ENCODE results near the gene PKM.
"Not testable (repeated sequence)": the region's sequence is repeated elsewhere in the genome, so short reads cannot be mapped to it uniquely, and the experiment has no call there.

PKM gene

DNA sequence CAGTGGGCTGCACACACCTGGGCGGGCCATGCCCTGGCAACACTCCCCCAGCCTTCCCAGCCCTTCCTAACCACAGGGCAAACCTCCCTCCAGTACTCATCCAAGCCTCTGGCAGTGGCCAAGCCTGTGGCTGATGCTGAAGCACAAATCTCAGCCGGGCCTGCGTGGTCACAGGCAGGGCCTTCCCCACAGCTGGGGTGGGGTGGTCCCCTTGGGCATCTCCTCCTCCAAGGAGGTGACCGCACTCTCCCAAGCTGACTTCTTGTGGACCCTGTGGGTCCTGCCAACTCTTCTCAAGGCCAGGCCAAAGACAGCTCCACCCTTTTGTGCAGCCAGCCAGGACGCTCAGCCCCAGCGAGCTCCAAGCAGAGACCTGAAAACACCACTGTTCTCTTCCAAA, 54.8 kb downstream of the PKM start:
- no peak for DNase-seq (ENCODE audit: low read depth in 2 of 2)

DNA sequence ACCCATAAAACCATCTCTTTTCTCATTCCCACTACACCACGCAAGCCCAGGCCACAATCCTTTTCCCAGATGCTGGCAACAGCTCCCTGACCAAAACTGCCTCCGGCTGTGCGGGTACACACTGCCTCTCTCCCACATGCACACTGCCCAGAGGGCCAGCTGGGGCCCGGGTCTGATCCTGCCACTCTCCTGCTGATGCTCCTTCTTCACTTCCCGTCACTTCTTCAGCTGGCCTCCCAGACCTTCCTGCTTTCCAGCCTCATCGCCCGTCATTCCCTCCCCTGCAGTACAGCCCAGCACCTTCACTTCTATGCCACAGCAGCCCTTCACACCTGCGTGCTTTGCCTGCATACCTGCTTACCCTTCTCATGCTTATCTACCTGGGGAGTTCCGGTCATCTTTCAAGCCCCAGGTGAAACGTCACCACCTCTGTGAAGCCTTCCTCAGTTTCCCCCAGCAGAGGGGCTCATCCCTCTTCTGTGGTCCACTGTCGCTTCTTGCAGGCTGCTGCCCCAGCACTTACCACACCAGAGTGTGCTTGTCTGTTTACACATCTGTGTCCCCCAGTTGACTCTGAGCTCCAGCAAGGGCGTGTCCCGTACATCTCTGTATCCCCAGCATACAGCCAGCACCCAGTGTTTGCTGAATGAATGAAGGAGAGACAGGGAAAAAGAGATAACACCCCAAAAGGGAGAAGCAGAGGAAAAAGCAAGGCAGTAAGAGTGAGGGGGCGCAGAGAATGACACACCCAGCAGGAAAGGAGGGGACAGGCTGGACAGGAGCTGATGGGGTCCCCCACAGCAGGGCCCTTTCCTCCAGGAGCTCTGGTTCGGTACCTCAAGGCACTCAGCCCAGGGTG, 55.6 kb downstream of the PKM start:
- DNase-seq (ENCODE audit: low read depth in 2 of 2): no peak

DNA sequence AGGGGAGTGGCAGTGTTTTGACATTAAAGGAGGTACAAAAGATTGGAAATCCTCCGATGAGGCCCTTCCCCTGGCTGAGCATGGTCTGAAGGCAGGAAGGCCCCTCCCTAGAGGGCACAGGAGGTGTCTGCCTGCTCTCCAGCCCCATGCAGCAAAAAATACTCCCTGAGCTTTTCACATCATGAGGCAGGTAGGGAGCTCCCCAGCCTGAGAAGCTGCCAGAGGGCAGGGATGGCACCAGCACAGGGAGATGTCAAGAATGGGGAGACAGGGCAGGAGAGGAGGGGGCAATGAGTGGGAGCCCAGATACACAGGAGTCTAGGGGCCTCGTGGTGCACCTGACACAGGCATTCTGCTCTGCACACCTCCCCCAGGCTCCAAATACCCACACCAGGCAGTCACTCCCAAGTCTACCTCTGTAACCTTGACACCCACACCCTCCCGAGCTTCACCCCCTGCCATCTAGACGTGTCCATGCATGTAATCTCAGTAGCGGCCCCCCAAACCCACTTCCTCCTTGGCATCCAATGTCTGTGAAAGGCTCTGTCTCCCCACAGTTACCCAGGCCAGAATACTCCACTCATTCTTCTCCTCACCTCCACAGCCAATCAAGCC, 56.3 kb downstream of the PKM start:
- DNase-seq (ENCODE audit: low read depth in 2 of 2): no peak

DNA sequence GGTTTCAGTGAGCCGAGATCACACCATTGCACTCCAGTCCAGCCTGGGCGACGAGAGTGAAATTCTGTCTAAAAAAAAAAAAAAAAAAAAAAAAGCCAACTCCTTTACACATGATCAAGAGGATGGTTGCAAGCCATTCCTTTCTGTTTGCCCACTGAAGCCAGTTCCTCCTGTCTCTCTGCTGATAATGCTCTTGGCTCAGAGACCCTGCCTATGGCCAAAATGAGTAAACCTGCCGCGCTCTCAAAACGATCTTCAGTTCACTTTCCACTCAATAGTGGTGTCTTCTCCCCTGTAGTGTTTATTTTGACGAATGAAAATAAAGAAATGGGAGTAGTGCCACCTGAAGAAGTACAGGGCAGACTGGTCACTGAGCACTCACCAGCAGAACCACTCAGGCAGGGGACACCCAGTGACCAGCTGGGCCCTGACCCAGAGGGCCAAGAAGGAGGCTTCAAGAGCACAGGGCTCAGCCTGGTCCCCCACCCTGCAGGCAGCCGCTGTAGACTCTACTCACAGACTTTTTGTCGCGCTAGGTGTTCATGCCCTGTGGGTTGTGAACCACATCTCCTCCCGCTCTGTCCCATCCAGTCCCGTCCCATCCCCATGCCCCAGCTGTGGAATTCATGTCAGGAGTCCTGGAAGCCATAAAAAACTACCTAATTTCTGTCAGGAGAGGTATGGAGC, 57.0 kb downstream of the PKM start:
- no peak for DNase-seq (ENCODE audit: low read depth in 2 of 2)

DNA sequence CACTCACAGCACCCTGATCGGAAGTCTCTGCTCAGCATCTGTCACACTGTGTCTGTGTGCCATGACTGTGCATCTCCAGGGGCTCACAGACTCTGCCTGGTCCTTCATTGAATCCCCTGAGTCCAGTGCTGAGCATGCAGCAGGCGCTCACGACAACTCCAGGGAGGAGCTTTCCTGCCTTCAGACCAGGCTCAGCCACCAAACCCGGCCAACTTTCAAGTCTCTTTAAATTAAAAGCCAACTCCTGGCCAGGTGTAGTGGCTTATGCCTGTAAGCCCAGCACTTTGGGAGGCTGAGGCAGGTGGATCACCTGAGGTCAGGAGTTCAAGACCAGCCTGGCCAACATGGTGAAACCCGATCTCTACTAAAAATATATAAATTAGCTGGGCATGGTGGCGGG, 57.6 kb downstream of the PKM start:
- no peak for DNase-seq (ENCODE audit: low read depth in 2 of 2)

DNA sequence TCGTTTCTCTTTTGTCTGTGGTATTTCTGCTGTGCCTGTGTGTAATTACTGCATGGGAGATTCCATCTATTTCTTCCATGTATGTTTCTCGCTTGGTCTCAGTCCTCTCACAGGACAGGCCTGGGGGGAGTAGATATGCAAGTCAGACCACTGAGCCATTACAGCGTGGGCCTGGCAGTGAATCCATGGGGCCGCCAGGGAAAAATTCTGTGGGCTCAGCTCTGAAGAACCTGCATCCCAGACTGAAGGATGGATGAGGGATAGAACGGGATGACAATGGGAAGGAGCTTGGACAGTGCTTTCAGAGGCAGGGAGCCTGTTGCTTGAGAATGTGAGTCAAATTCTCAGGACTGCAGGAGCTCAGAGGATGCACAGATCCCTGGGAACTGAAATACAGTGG, 58.2 kb downstream of the PKM start:
- no peak for DNase-seq (ENCODE audit: low read depth in 2 of 2)

DNA sequence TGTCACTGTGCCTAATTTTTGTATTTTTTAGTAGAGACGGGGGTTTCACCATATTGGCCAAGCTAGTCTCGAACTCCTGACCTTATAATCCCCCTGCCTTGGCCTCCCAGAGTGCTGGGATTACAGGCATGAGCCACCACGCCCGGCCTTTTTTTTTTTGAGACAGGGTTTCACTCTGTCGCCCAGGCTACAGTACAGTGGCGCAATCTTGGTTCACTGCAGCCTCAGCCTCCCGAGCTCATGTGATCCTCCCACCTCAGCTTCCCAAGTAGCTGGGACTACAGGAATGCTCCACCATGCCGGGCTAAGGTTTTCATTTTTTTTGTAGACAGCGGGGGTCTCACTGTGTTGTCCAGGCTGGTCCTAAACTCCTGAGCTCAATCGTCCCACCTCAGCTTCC, 59.0 kb downstream of the PKM start:
- DNase-seq (ENCODE audit: low read depth in 2 of 2): not testable (repeated sequence)

DNA sequence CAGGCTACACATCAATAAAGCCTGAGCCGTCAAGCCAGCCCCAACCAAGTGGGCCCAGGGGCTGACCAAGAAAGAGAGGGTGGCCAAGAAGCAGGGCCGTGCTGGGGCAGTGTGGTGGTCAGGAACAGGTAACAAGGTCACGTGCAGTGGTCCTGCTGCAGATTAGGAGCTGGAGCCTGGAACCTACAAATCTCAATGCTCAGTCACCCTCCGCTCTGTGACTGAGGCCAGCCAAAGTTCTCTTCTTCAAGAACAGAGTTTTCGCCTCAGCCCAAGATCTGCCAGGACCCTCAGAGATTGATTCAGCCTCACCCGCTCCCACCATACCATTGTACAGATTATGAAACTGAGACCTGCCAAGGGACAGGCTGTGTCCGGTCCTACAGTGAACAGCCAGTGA, 60.3 kb downstream of the PKM start:
- no peak for DNase-seq (ENCODE audit: low read depth in 2 of 2)

DNA sequence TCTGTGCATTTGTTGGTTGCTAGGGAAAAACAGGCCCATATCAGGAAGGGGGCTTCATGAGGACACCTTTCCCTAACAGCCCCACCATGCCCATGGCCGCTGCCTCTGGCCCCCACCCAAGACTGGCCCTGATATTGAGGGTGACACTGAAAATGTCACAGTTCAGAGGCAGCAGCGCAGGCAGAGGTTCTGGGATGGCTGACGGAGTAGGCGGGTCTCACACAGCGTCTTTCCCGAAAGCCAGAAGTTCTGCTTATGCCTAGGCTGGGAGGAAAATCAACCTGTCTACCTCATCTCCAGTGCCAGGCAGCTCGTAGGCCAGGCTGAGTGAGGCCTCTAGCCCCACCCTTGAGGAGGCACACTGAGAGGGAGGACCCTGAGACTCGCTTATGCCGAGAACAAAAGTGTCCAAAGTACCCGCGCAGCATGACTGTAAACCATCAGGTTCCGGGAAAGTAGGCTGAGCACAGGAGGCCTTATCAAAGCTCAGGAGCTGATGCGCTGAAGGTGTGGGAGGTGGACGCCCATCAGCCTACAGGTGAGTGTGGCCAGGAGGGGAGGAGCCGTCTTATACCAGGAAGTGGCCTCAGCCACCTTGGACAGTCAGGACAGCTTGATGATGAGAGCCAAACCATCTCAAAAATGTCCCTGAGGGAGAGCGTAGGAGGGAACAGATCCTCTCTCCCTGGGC, 60.9 kb downstream of the PKM start:
- DNase-seq (ENCODE audit: low read depth in 2 of 2): no peak

DNA sequence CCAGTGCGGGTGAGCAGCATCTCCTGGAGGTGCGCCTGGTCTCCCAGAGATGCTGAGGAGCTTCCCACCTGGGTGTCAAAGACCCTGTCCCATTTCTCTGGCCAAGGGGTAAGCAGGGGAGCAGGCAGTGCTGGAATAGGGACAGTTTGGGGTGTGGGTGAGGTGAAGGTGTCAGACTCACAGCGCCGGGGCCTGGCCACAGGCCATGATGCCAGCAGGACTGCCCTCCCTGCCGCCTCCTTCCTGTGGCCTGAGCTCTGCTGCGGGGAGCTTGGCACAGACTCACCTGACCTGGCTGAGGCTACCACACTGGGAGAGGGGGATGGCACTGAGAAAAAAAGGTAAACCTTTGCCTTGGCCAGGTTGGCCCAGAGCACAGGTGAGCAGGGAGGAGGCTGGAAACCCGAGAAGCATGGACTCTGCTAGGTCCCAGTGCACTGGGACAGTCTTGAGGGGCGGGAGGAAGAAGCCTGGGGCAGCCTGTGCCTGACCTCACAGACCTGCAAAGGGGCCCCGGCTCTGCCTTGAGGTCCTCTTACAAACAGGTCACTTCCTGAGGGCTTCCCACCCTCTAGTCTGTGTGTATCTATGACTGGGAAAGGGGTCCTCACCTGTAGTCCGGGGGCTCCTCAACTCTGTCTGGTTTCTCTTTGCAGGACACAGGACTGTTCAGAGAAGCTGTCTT, 61.6 kb downstream of the PKM start:
- DNase-seq (ENCODE audit: low read depth in 2 of 2): no peak

DNA sequence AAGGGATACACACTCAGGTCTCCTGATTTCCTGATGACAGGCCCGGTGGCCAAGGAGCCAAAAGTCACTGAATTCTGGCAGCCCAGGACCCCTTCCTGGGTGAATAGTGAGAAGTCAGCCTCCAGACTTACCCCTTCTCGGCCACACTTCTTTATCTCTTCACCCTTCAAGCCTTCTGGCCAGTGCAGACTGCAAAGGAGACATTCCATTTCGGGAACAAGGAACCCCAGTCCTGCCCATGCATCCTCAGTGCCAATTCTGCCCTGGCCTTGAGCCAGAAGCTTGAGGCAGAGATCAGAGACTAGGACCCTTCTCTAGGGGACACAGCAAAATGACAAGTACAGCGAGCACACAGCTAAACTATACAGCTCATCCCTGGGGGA, 62.2 kb downstream of the PKM start:
- DNase-seq (ENCODE audit: low read depth in 2 of 2): no peak

DNA sequence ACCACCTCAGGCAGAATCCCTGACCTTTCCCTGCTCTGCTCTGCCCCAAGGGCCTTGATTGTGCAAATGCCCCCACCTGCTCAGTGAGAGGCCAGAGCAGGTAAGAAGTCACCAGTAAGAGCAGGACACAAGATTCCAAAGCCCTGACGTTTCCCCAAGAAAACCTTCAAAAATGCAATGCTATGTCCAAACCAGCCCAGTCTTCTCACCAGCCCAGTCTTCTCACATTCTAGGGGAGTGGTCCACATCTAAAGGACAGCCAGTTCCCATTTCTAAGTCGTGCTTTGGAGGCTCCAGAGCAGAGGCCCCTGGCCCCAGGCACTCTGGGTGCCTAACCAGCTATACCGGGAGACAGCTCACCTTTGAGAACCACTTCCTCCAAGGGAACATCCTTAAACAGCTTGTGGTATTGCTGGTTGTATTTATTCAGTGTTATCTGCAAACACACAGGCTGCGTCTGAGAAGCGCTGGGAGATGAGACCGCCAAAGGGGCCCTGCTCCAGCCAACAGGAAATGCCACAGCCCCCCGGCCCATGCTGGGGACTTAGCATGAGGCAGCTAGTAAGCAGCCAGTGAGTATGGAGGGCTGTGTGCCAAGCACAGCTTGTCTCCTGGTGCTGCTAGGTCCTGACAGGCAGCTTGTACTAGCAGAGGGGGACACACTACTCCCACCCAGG, 62.7 kb downstream of the PKM start:
- no peak for DNase-seq (ENCODE audit: low read depth in 2 of 2)

DNA sequence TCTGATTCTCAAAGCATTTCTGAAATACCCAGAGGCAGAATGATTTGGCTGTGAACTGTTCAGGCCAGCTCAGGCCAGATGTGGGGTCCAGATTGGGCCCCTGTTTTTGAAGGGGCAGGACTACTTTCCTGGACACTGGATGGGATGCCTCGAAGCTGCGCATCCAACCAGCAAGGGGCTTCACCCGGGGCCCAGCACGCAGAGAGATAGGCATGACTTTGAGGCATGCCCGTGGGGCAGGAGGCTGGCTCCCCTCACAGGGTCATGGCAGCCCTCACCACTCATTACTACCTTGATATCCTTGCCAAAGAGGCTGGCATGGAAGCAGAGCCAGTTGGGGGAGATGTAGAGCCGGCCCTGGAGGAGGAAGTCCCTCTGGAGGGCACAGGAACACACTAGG, 63.5 kb downstream of the PKM start:
- DNase-seq (ENCODE audit: low read depth in 2 of 2): no peak

DNA sequence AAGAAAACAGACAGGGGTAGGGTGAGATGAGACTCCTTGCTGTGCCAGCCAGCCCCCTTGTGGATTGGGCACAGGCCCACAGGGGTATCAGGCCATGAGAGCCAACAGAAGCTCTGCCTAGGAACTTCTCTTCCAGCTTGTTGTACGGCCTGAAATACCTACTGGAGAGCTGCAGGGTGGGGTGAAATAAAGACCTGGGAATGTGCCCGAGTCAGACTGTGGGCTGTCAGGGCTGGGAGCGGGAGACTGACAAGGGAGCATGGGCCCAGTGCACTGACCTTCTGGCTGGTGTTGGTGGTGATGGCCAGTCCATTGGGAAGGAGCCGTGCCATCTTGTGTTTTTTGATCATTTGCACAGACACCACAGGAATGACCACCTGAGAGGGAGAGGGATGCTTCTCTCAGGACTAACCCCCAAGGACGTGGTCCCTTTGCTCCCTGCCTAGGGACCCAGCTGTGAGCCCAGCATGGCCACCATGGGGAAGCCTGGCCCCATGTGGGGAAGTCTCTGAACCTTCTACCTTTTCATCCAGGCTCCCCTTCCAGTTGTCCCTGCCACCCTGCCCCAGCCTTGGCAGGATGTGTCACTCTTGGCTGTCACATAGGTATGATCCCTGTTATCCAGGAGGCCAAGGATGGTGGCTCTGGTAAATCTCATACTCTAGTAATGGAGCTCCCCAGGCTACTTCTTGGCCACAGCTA, 64.1 kb downstream of the PKM start:
- no peak for DNase-seq (ENCODE audit: low read depth in 2 of 2)

DNA sequence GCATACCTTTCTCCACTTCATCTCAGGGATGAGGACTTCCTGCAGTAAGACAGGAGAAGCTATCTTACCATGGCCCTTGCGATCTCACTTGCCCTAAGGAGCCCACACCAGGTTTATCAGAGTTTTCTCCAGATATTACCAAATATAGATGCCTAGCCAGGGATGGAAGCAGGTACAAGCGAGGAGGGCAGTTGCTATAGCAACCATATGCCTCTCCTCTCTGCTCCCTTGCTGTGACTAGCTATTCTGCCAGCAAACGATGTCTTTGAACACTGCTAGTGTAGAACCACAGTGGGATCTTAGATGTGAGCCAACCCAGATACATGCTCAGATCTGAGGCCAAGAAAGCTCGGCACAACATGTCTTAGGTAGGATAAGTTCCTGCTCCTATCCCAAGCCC, 67.3 kb downstream of the PKM start:
- no peak for DNase-seq (ENCODE audit: low read depth in 2 of 2)

DNA sequence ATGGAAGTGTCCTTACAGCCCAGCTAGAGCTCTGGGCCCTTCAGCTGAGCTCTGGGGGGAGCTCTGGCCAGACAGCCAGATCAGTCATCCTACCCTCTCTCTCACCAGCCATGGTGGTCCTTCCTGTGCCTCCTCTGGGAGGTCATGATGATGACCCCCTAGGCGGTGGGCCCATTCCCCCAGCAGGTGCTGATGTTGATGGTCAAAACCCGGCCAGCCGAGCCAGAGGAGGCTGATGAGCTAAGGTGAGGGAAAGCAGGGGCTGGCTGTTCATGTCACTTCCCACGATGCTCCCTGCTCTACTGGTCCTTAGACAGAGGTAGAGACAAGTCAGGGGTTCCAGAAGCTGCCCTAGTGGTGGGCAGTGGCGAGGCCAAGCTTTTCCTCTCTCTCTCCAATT, 68.4 kb downstream of the PKM start:
- no peak for DNase-seq (ENCODE audit: low read depth in 2 of 2)

DNA sequence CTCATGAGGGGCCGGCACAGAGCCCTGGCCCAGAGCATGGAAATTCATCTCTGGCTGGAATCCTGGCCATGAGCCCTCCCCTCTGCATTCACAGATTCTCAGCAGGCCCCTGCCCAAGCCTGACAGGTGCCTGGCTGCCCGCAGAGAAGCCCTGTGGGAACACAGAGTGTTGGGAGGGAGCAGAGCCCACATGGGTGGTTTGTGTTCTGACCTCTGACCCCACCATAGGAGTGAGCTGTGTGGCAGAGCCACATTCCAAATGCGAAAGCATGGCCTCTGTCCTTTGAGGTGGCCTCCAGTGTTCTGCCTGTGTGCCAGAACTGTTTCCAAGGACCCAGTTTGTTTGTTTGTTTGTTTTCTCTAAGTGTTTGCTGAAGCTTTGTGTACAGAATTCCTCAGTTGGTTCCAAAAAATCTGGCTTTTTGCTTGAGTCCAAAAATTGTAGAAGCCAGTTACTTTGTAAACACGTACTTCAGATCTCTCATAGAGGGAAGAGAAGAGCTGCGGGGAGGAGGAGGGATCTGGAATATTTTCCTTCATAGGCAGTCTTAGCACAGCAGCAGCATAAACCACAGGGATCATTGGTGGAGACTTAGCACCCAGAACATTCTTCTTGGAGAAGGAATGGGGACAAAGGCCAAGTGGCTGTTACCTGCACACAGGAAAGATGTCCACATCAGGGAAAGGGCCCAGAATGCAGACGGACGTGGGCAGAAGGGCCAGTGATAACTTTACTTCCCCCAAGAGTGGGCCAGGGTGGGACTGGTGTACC, 69.4 kb downstream of the PKM start:
- no peak for DNase-seq (ENCODE audit: low read depth in 2 of 2)

DNA sequence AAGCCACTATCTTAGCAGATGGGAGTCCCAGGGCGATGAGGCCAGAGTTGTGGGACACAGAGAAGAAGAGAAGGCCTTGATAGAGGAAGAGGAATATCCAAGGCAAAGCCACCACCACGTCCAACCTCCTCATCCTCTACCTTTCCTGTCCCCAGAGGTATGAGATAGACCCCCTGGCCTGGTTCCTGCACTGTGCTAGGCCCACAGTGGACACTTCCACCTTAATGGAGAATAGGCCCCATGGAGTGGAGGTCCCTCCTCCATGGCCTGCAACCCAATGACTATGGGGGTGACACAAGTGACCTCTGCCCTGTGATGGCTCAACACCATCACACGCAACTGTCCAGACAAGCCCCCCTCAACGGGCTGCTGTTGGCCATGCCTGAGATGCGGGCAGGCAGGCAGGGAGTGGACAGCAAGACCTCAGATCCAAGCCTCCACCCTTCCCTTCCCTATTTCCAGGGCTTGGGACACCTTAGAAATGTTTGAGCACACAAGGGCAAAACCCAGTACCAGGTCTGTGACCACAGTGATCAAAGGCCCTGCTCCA, 70.2 kb downstream of the PKM start:
- DNase-seq (ENCODE audit: low read depth in 2 of 2): no peak

DNA sequence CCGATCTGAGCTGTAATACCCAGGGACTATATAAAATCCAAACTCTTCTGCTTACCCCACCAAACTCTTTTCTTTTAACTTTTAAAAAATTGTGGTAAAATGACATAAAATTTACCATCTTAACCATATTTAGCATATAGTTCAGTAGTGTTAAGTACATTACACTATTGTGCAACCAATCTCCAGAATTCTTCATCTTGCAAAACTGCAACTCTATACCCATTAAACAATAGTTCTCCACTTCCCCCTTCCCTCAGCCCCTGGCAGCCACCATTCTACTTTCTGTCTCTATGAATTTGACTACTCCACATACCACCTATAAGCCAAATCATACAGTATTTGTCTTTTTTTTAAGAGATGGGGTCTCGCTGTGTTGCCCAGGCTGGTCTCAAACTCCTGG, 74.1 kb downstream of the PKM start:
- DNase-seq (ENCODE audit: low read depth in 2 of 2): no peak

Data from activated CD8-positive, alpha-beta memory T cell treated with anti-CD3 and anti-CD28 coated beads for 4 hours (primary cell).